Neural cell (in vitro differentiated cells): ENCODE data around the gene RFX7. TPM values are rescaled to one million over a fixed set of nuclear protein-coding genes. Genes with fewer than 3 reads are reported as not detected.

ENCODE experiments used
- H2AFZ ChIP-seq: fragments of 200-600, 300-800 bp; sonication (generic), shearing (Covaris generic); 2 replicates; pipeline ENCODE4 v1.6.0; 2014; ENCODE audit warnings: low read depth, mild to moderate bottlenecking, antibody characterized with exemption, low read length, moderate library complexity
- H3F3A ChIP-seq: fragments of 200-600 bp; shearing (Covaris generic); 2 replicates; pipeline ENCODE4 v1.6.1; 2016; ENCODE audit warnings: mild to moderate bottlenecking, moderate library complexity, mixed read lengths, antibody characterized with exemption, low read length; ENCODE audit not compliant: insufficient read depth, poor library complexity, severe bottlenecking
- H3K27ac ChIP-seq: fragments of 200-600, 300-800 bp; sonication (generic), shearing (Covaris generic); 2 replicates; pipeline ENCODE4 v1.5.1; 2014; ENCODE audit warnings: mild to moderate bottlenecking, low read length, moderate library complexity
- H3K27me3 ChIP-seq: fragments of 300-800, 200-600 bp; sonication (generic), shearing (Covaris generic); 2 replicates; pipeline ENCODE4 v1.6.0; 2014; ENCODE audit warnings: mild to moderate bottlenecking, low read depth, low read length, moderate library complexity; ENCODE audit not compliant: insufficient read depth
- H3K36me3 ChIP-seq: fragments of 300-800, 200-600 bp; sonication (generic), shearing (Covaris generic); 2 replicates; pipeline ENCODE4 v1.5.1; 2014; ENCODE audit warnings: mild to moderate bottlenecking, antibody characterized with exemption, low read length, moderate library complexity; ENCODE audit not compliant: insufficient read depth
- H3K4me2 ChIP-seq: fragments of 300-800, 200-600 bp; sonication (generic), shearing (Covaris generic); 2 replicates; pipeline ENCODE4 v1.6.0; 2014; ENCODE audit warnings: mild to moderate bottlenecking, low read length
- H3K4me3 ChIP-seq: fragments of 300-800, 200-600 bp; sonication (generic), shearing (Covaris generic); 2 replicates; pipeline ENCODE4 v1.5.1; 2014; ENCODE audit warnings: mild to moderate bottlenecking, low read length, moderate library complexity
- H3K79me2 ChIP-seq: fragments of 200-600 bp; shearing (Covaris generic); replicated peaks from 2 replicates; pipeline ENCODE4 v1.6.0; 2014; ENCODE audit warnings: mild to moderate bottlenecking, low read length, moderate library complexity; ENCODE audit not compliant: insufficient read depth
- H3K9ac ChIP-seq: fragments of 300-800, 200-600 bp; sonication (generic), shearing (Covaris generic); 2 replicates; pipeline ENCODE4 v1.6.1; 2016; ENCODE audit warnings: mild to moderate bottlenecking, low read length, mixed read lengths
- H3K9me2 ChIP-seq: fragments of 200-600 bp; shearing (Covaris generic); 2 replicates; pipeline ENCODE4 v1.6.1; 2016; ENCODE audit warnings: mild to moderate bottlenecking, low read length, mixed read lengths; ENCODE audit not compliant: insufficient read depth
- H3K9me3 ChIP-seq: fragments of 200-600, 300-800 bp; sonication (generic), shearing (Covaris generic); 2 replicates; pipeline ENCODE4 v1.6.1; 2016; ENCODE audit warnings: mild to moderate bottlenecking, mixed run types, low read length, moderate library complexity, mixed read lengths
- H4K20me1 ChIP-seq: fragments of 200-600 bp; shearing (Covaris generic); 2 replicates; pipeline ENCODE4 v1.6.1; 2016; ENCODE audit warnings: mild to moderate bottlenecking, mixed run types; ENCODE audit not compliant: insufficient read depth
- CTCF ChIP-seq: fragments of 450-650 bp; IDR thresholded peaks from 2 replicates; pipeline ENCODE4 v1.5.1; 2014; ENCODE audit warnings: antibody characterized with exemption, mild to moderate bottlenecking, moderate library complexity; ENCODE audit not compliant: poor library complexity, severe bottlenecking
- EP300 ChIP-seq: fragments of 450-650 bp; conservative IDR thresholded peaks from 2 replicates; pipeline ENCODE4 v1.6.1; 2014; ENCODE audit warnings: antibody characterized with exemption, mild to moderate bottlenecking, moderate library complexity; ENCODE audit not compliant: poor library complexity, severe bottlenecking
- EZH2 ChIP-seq: fragments of 200-600, 300-800 bp; shearing (Covaris generic), sonication (generic); IDR thresholded peaks from 2 replicates; pipeline ENCODE4 v1.6.1; 2014; ENCODE audit warnings: antibody characterized with exemption, low read length, borderline replicate concordance, mild to moderate bottlenecking; ENCODE audit not compliant: insufficient read depth, poor library complexity, severe bottlenecking
- MXI1 ChIP-seq: fragments of 450-650 bp; conservative IDR thresholded peaks from 2 replicates; pipeline ENCODE4 v1.6.1; 2014; ENCODE audit warnings: antibody characterized with exemption, mild to moderate bottlenecking; ENCODE audit not compliant: poor library complexity, severe bottlenecking
- POLR2AphosphoS5 ChIP-seq: IDR thresholded peaks from 2 replicates; pipeline ENCODE4 v1.6.1; 2012
- RAD21 ChIP-seq: fragments of 450-650 bp; conservative IDR thresholded peaks from 2 replicates; pipeline ENCODE4 v1.6.1; 2014; ENCODE audit warnings: antibody characterized with exemption, mild to moderate bottlenecking, moderate library complexity
- SMC3 ChIP-seq: fragments of 450-650 bp; conservative IDR thresholded peaks from 2 replicates; pipeline ENCODE4 v1.6.1; 2014; ENCODE audit warnings: antibody characterized with exemption, mild to moderate bottlenecking, moderate library complexity; ENCODE audit not compliant: poor library complexity
- TAF1 ChIP-seq: IDR thresholded peaks from 2 replicates; pipeline ENCODE4 v1.6.1; 2012; ENCODE audit warnings: low read depth
- polyA plus RNA-seq: library from polyadenylated mRNA; depleted of rRNA; stranded (reverse); fragments of >200 nt; gene quantifications from 2 replicates; pipeline ENCODE4 v1.2.3, GENCODE V29; 2014
- TF ChIP-seq, protein P1 (sequence below): IDR thresholded peaks from 2 replicates; pipeline ENCODE4 v1.6.1; 2012; ENCODE audit warnings: borderline replicate concordance

Gene RFX7
- polyA plus RNA-seq, 1 donor from 2014 or later = 12.9 TPM

DNA sequence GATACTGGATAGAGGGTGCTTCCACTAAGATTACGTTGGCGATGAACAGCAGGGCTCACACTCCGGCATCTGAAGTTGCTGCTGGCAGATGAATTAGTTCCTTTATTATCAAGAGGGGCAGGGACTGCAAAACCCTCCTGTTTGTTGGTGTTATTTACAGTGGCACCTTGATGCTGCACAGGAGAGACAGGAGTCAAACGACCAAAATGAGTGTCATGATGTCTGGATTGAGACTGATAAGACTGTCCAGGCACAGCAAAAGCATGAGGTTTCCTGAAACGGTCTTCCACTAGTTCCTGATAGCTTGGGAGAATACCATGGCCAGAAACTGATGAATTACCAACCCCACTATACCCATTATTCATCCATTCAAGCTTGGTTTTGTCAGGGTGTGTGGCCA lies 149.5 kb downstream of the RFX7 start:
- H3K36me3 ChIP-seq = peaks cover 19% of the 10 kb centered on the region

DNA sequence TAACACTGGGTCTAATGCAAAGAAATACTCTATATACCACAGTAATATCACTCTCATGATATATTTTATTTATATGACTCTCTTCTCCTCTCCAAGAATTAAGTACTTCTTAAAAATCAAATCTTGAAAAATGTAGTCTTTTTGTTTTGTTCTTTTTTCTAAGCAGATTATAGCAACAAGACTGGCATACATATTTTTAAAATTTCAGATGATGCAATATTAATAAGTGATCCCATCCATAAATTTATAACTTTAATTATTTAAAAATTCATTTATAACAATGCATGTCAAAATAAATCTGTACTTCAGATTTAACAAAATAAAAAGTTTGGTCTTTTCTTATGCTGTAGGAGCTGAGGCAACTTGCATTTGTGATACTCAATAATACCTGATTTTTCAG lies 155.3 kb downstream of the RFX7 start:
- Histone ChIP-seq H4K20me1 (no peaks in the 10 kb centered on the region), H3K36me3 (peaks cover 11% of the 10 kb centered on the region), H3K9me2 (no peaks in the 10 kb centered on the region), H3F3A (no peaks in the 10 kb centered on the region), H3K4me3 (no peak overlapping the region), H2AFZ (no peak overlapping the region), H3K27me3 (no peaks in the 10 kb centered on the region), H3K4me2 (no peak overlapping the region), H3K79me2 (no peaks in the 10 kb centered on the region), H3K9ac (no peak overlapping the region), H3K27ac (no peak overlapping the region), H3K9me3 (no peaks in the 10 kb centered on the region)
- TF ChIP-seq EP300 = no peak
- no peak for TF ChIP-seq EZH2
- TF ChIP-seq, protein P1, sequence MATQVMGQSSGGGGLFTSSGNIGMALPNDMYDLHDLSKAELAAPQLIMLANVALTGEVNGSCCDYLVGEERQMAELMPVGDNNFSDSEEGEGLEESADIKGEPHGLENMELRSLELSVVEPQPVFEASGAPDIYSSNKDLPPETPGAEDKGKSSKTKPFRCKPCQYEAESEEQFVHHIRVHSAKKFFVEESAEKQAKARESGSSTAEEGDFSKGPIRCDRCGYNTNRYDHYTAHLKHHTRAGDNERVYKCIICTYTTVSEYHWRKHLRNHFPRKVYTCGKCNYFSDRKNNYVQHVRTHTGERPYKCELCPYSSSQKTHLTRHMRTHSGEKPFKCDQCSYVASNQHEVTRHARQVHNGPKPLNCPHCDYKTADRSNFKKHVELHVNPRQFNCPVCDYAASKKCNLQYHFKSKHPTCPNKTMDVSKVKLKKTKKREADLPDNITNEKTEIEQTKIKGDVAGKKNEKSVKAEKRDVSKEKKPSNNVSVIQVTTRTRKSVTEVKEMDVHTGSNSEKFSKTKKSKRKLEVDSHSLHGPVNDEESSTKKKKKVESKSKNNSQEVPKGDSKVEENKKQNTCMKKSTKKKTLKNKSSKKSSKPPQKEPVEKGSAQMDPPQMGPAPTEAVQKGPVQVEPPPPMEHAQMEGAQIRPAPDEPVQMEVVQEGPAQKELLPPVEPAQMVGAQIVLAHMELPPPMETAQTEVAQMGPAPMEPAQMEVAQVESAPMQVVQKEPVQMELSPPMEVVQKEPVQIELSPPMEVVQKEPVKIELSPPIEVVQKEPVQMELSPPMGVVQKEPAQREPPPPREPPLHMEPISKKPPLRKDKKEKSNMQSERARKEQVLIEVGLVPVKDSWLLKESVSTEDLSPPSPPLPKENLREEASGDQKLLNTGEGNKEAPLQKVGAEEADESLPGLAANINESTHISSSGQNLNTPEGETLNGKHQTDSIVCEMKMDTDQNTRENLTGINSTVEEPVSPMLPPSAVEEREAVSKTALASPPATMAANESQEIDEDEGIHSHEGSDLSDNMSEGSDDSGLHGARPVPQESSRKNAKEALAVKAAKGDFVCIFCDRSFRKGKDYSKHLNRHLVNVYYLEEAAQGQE = no peak
- TF ChIP-seq POLR2AphosphoS5 = no peak
- no peak for TF ChIP-seq CTCF

More for the DNA sequence above, 149.5 kb downstream of the RFX7 start:
- H2AFZ ChIP-seq = no peak overlapping the region
- no peaks in the 10 kb centered on the region for H3K79me2 ChIP-seq
- H3K4me2 ChIP-seq = no peak overlapping the region
- H3K4me3 ChIP-seq = no peak overlapping the region
- no peak overlapping the region for H3K27ac ChIP-seq
- TF ChIP-seq, protein P1 = no peak
- TF ChIP-seq EZH2 = no peak
- TF ChIP-seq CTCF = no peak
- TF ChIP-seq RAD21 = no peak
- no peak for TF ChIP-seq POLR2AphosphoS5
- no peak for TF ChIP-seq EP300
- no peak for TF ChIP-seq MXI1
- no peak for TF ChIP-seq TAF1
- TF ChIP-seq SMC3 = no peak
- H3K9me3 ChIP-seq = no peaks in the 10 kb centered on the region
- H3K27me3 ChIP-seq = no peaks in the 10 kb centered on the region
- no peak overlapping the region for H3K9ac ChIP-seq
- no peaks in the 10 kb centered on the region for H3F3A ChIP-seq
- no peaks in the 10 kb centered on the region for H4K20me1 ChIP-seq
- no peaks in the 10 kb centered on the region for H3K9me2 ChIP-seq
